Tibial artery (tissue), 4 donors: Measurements from ENCODE around the gene SIM1.

Experiments
- DNase-seq, 2 donors: peaks; one replicate each; pipeline ENCODE4 v3.0.0-alpha.2; 2019
- H3K27ac ChIP-seq, 2 donors: fragments of 200-600 bp; sonication (generic) in 1 of 2; 1 replicate in 1 of 2; 2 replicates in 1 of 2; pipeline ENCODE4 v1.5.1; 2018 to 2019; ENCODE audit warnings: mild to moderate bottlenecking in 1 of 2
- H3K27me3 ChIP-seq, 2 donors: fragments of 200-600 bp; sonication (generic) in 1 of 2; one replicate each; pipeline versions ENCODE4 v1.5.1 to v1.6.0; 2016 to 2019
- H3K36me3 ChIP-seq, 3 donors: fragments of 200-600 bp; sonication (generic) in 2 of 3; one replicate each; pipeline ENCODE4 v1.5.1; 2016 to 2019; ENCODE audit warnings: mild to moderate bottlenecking in 2 of 3
- H3K4me1 ChIP-seq, 4 donors: fragments of 200-600 bp; sonication (generic) in 2 of 4; 1 replicate in 3 of 4; 2 replicates in 1 of 4; pipeline ENCODE4 v1.5.1; 2016 to 2019
- H3K4me3 ChIP-seq, 2 donors: fragments of 200-600 bp; sonication (generic) in 1 of 2; 1 replicate in 1 of 2; 2 replicates in 1 of 2; pipeline ENCODE4 v1.5.1; 2018 to 2019; ENCODE audit warnings: mild to moderate bottlenecking in 2 of 2
- H3K9me3 ChIP-seq, 3 donors: fragments of 200-600 bp; sonication (generic) in 1 of 3; one replicate each; pipeline ENCODE4 v1.5.1; 2016 to 2019
- intact Hi-C: fragments of 100-400 bp; cut with DNase I; formaldehyde crosslinking; loops from one replicate; pipeline ENCODE4 v1.15.0; 2023; ENCODE audit warnings: low total_unique reads
- TF ChIP-seq, protein P1 (sequence below), 2 experiments: fragments of 200-600 bp in 1 of 2; fragments of 450-650 bp in 1 of 2; IDR thresholded peaks; one replicate each; pipeline ENCODE4 v1.5.1; 2017 to 2019; ENCODE audit warnings: antibody characterized with exemption in 2 of 2, mild to moderate bottlenecking in 1 of 2, moderate library complexity in 1 of 2

Gene SIM1, protein sequence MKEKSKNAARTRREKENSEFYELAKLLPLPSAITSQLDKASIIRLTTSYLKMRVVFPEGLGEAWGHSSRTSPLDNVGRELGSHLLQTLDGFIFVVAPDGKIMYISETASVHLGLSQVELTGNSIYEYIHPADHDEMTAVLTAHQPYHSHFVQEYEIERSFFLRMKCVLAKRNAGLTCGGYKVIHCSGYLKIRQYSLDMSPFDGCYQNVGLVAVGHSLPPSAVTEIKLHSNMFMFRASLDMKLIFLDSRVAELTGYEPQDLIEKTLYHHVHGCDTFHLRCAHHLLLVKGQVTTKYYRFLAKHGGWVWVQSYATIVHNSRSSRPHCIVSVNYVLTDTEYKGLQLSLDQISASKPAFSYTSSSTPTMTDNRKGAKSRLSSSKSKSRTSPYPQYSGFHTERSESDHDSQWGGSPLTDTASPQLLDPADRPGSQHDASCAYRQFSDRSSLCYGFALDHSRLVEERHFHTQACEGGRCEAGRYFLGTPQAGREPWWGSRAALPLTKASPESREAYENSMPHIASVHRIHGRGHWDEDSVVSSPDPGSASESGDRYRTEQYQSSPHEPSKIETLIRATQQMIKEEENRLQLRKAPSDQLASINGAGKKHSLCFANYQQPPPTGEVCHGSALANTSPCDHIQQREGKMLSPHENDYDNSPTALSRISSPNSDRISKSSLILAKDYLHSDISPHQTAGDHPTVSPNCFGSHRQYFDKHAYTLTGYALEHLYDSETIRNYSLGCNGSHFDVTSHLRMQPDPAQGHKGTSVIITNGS

DNA sequence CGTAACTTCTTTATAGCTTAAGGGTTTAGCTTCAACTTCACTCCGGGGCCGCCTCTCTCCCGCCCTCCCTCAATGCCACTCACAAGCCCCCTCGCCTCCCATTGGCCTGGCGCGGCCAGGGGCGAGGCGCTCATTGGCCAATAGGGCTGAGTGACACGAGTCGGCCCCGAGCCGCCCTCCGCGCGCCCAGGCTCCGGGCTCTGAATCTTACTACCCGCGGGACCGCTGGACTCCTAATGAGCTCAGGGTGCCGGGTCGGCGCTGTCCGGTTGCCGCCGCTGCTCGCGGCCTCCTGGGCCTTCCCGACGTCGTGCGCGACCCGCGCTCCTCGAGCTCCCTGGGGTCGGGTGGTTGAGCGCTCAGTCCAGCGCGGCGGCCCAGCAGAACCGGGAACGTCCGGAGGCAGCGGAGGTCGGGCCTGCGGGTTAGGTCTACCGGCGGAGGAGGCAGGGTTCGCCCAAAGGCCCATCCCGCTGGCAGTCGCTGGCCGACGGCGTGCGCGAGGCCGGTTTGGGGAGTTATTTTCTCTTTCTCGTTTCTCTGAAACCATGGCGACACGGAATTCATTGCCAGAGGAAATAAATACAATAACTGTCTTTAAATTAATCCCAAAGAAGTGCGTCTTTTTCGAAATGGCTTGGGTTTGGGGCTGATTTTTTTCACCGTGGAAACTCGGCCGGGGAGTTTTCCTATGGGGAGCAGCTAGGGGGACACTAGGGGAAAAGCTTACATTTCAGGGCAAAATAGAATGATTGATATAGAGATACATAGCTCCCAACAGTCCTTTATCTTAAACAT, at the start of gene SIM1:
TSS of gene SIM1 (minus strand) at position 19 of the 798 bp plus-strand sequence. CDS start 1,453 bp downstream, outside the sequence.
- DNase-seq, result peak in 1 of 2 donors; percentile 41
- Histone ChIP-seq H3K9me3 (no peaks in the 10 kb centered on the region), H3K4me1 (peaks cover 0 to 33% (median 19%) of the 10 kb centered on the region in 4 donors), H3K36me3 (no peaks in the 10 kb centered on the region), H3K27ac (no peak within 1 kb of the TSS), H3K4me3 (peak within 1 kb of the TSS in 1 of 2 donors; percentile 29), H3K27me3 (peaks cover 5 to 100% of the 10 kb centered on the region in 2 donors)
- TF ChIP-seq, protein P1, sequence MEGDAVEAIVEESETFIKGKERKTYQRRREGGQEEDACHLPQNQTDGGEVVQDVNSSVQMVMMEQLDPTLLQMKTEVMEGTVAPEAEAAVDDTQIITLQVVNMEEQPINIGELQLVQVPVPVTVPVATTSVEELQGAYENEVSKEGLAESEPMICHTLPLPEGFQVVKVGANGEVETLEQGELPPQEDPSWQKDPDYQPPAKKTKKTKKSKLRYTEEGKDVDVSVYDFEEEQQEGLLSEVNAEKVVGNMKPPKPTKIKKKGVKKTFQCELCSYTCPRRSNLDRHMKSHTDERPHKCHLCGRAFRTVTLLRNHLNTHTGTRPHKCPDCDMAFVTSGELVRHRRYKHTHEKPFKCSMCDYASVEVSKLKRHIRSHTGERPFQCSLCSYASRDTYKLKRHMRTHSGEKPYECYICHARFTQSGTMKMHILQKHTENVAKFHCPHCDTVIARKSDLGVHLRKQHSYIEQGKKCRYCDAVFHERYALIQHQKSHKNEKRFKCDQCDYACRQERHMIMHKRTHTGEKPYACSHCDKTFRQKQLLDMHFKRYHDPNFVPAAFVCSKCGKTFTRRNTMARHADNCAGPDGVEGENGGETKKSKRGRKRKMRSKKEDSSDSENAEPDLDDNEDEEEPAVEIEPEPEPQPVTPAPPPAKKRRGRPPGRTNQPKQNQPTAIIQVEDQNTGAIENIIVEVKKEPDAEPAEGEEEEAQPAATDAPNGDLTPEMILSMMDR (IDR thresholded peaks at IDR 0.05), result no peak
- intact Hi-C loops, result no loop called here

DNA sequence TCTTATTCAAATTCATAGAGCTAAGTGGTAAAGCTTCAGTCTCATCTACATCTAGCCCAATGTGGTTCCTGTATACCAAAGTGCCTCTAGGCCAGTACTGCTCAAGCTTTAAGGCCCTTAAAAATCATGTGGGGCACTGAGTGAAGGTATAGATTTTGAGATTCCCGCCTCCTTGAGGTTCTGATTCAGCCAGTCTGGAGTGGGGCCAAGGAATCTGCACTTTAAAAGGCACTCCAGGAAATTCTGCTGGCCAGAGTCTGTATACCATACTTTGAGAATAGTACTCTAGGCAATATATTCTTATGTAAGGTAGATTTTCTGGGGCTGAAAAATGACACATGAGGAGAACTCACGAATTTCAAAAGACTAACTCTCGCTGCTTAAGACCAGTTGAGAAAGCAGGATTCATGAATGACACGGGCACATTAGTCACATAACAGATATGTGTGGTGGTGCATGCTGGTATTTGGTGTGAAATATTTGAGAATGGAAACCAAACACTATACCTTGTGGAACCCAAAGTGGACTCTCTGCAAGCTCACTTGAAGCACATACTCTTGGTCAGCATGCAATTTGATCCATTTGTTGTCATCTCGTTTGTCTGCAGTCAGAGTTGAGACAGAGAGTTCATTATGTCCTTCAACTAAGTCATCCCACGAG, 47.6 kb upstream of the SIM1 start:
- Histone ChIP-seq H3K9me3 (no peaks in the 10 kb centered on the region), H3K36me3 (peaks cover 33 to 59% (median 55%) of the 10 kb centered on the region in 3 donors), H3K27me3 (no peaks in the 10 kb centered on the region), H3K4me1 (no peaks in the 10 kb centered on the region), H3K27ac (no peak overlapping the region), H3K4me3 (no peak overlapping the region)
- no peak for DNase-seq
- intact Hi-C loops, result no loop called here
- TF ChIP-seq, protein P1 (IDR thresholded peaks at IDR 0.05), result no peak

DNA sequence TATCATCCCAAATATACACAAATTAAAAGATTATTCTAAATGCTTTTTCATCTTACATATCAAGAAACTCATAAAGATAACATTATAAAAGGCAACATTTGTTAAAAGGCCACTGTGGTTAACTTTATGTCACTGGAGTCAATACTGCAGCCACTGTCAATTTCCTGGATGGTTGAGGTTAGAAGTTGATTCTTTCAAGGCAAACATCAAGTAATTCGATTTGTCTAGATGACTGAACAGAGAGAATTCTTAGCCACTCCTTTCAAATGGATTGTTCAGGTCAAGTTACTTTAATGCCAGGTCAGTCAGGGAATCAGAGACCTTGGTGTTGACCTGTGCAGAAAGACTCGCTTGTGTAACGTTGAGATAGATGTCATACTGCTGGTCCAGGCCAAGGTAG, 44.4 kb upstream of the SIM1 start:
- H3K9me3 ChIP-seq, result no peaks in the 10 kb centered on the region
- no peaks in the 10 kb centered on the region for H3K27me3 ChIP-seq
- H3K27ac ChIP-seq, result no peak overlapping the region
- intact Hi-C loops, result no loop called here
- peaks cover 0 to 15% (median 13%) of the 10 kb centered on the region in 4 donors for H3K4me1 ChIP-seq
- no peak for DNase-seq
- peaks cover 24 to 35% (median 35%) of the 10 kb centered on the region in 3 donors for H3K36me3 ChIP-seq
- no peak overlapping the region for H3K4me3 ChIP-seq
- TF ChIP-seq, protein P1 (IDR thresholded peaks at IDR 0.05), result no peak

DNA sequence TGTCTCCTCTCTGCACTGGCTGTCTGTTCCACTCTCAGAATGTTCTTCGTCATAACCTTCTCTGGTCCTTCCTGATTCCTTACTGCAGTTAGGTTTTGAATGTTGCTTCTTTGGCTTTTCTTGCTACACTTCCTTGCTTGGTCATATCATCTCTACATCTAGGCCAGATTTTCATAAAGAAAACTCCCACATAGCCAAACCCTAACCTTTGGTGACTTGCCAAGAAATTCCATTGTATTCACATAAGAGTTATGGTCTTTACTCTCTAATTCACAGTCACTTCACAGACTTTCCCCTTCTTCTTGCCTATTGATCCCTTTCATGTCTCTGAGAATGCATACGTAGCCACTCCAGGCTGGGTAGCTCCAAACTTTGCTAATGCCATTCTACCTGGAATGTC, 41.9 kb upstream of the SIM1 start:
- Histone ChIP-seq H3K27me3 (no peaks in the 10 kb centered on the region), H3K36me3 (peaks cover 15 to 23% (median 21%) of the 10 kb centered on the region in 3 donors), H3K9me3 (no peaks in the 10 kb centered on the region), H3K4me1 (peaks cover 0 to 29% (median 13%) of the 10 kb centered on the region in 4 donors), H3K27ac (no peak overlapping the region), H3K4me3 (no peak overlapping the region)
- DNase-seq, result no peak
- TF ChIP-seq, protein P1 (IDR thresholded peaks at IDR 0.05), result no peak
- intact Hi-C loops, result no loop called here
